ENCODE results near the gene TSKU. TPM values are rescaled to one million over a fixed set of nuclear protein-coding genes. Genes with fewer than 3 reads are reported as not detected.
"Not testable (repeated sequence)": the region's sequence is repeated elsewhere in the genome, so short reads cannot be mapped to it uniquely, and the experiment has no call there.

The TSKU gene
- total RNA-seq, 1 donor from 2014 or later, result 121 TPM

GRCh38 chr11:76824083-76824939 lies 41.2 kb downstream of the TSKU start:
- Histone ChIP-seq H3K4me3 (no peak overlapping the region), H3K9me3 (no peaks in the 10 kb centered on the region), H3K27me3 (no peaks in the 10 kb centered on the region), H3K36me3 (no peaks in the 10 kb centered on the region), H3K27ac (no peak overlapping the region), H3K4me1 (no peaks in the 10 kb centered on the region)
- intact Hi-C loops (cut with DNase I), result no loop called here
- no peak for DNase-seq (ENCODE audit: low spot score in 2 of 2)
- no peak for TF ChIP-seq CTCF (IDR thresholded peaks at IDR 0.05)

GRCh38 chr11:76824980-76825725 lies 42.0 kb downstream of the TSKU start:
- Histone ChIP-seq H3K4me1 (no peaks in the 10 kb centered on the region), H3K27me3 (no peaks in the 10 kb centered on the region), H3K27ac (no peak overlapping the region), H3K4me3 (no peak overlapping the region), H3K9me3 (no peaks in the 10 kb centered on the region), H3K36me3 (no peaks in the 10 kb centered on the region)
- intact Hi-C loops (cut with DNase I), result no loop called here
- DNase-seq (ENCODE audit: low spot score in 2 of 2), result no peak
- no peak for TF ChIP-seq CTCF (IDR thresholded peaks at IDR 0.05)

GRCh38 chr11:76825726-76826396 lies 42.7 kb downstream of the TSKU start:
- no peaks in the 10 kb centered on the region for H3K9me3 ChIP-seq
- intact Hi-C loops (cut with DNase I), result no loop called here
- no peak overlapping the region for H3K4me3 ChIP-seq
- no peak overlapping the region for H3K27ac ChIP-seq
- no peaks in the 10 kb centered on the region for H3K27me3 ChIP-seq
- TF ChIP-seq CTCF (IDR thresholded peaks at IDR 0.05), result no peak
- no peaks in the 10 kb centered on the region for H3K4me1 ChIP-seq
- DNase-seq (ENCODE audit: low spot score in 2 of 2), result no peak
- H3K36me3 ChIP-seq, result no peaks in the 10 kb centered on the region

GRCh38 chr11:76826508-76826907 lies 43.4 kb downstream of the TSKU start:
- H3K27me3 ChIP-seq; intact Hi-C loops (cut with DNase I); H3K4me1 ChIP-seq; H3K4me3 ChIP-seq; H3K9me3 ChIP-seq; DNase-seq (ENCODE audit: low spot score in 2 of 2); H3K27ac ChIP-seq; H3K36me3 ChIP-seq: not testable (repeated sequence)

- H3K4me1 ChIP-seq; H3K4me3 ChIP-seq; H3K9me3 ChIP-seq; intact Hi-C loops (cut with DNase I); H3K27me3 ChIP-seq; DNase-seq (ENCODE audit: low spot score in 2 of 2); H3K27ac ChIP-seq; H3K36me3 ChIP-seq: not testable (repeated sequence)
These were observed 43.8 kb downstream of the TSKU start for GRCh38 chr11:76827005-76827404.

- Histone ChIP-seq H3K27ac (no peak overlapping the region), H3K36me3 (no peaks in the 10 kb centered on the region), H3K4me1 (no peaks in the 10 kb centered on the region), H3K9me3 (no peaks in the 10 kb centered on the region), H3K27me3 (no peaks in the 10 kb centered on the region), H3K4me3 (no peak overlapping the region)
- TF ChIP-seq CTCF (IDR thresholded peaks at IDR 0.05), result no peak
- intact Hi-C loops (cut with DNase I), result no loop called here
- DNase-seq (ENCODE audit: low spot score in 2 of 2), result no peak
These were observed 47.6 kb downstream of the TSKU start for GRCh38 chr11:76830639-76831327.
